ENCODE data around the gene CCDC85A. TPM values are rescaled to one million over a fixed set of nuclear protein-coding genes. Genes with fewer than 3 reads are reported as not detected.

The CCDC85A gene
- total and polyA plus RNA-seq, 2 of the 8 experiments (the other 6 are each of a cell fraction or from before 2014, with no cell fraction given), result 0.20 TPM; not detected in 1

GRCh38 chr2:56229397-56230060 lies 45.7 kb downstream of the CCDC85A start:
- no peak overlapping the region for H4K8ac ChIP-seq (ENCODE audit: extremely low read depth, insufficient read depth, low read length)
- ChIA-PET POLR2A (ENCODE audit: partially characterized antibody) (no interaction called here), CTCF (ENCODE audit: partially characterized antibody) (no interaction called here)
- 66% methylated on average over 6 of the region's 6 CpGs; no CpG with 5 or more reads in 1 of the 2 experiments for WGBS, 2 experiments (ENCODE audit: extremely low coverage in 1 of 2, insufficient coverage in 1 of 2, insufficient read length in 1 of 2, insufficient replicate concordance in 2 of 2, low coverage in 1 of 2, low lambda C conversion rate in 2 of 2, missing lambda C conversion rate in 1 of 2)
- no peak overlapping the region for H3K9ac ChIP-seq (replicated peaks in 1 of 4; ENCODE audit: extremely low read depth in 1 of 4, low read depth in 3 of 4, low read length in 3 of 4)
- no peaks in the 10 kb centered on the region for H3K36me3 ChIP-seq (ENCODE audit: control insufficient read depth in 2 of 4, insufficient read depth in 4 of 4, low read length in 3 of 4)
- FAIRE-seq (no peak), DNase-seq (ENCODE audit: low read depth in 1 of 2, low spot score in 2 of 2) (no peak)
- no peak overlapping the region for H2AFZ ChIP-seq (ENCODE audit: low read length)
- no peak overlapping the region for H3K23ac ChIP-seq (ENCODE audit: insufficient read length)
- H3K4me3 ChIP-seq (ENCODE audit: extremely low read depth in 1 of 4, insufficient read depth in 2 of 4, low read depth in 3 of 4, low read length in 4 of 4), result no peak overlapping the region
- H3K4me2 ChIP-seq (ENCODE audit: insufficient read depth in 1 of 2, low read depth in 2 of 2, low read length in 2 of 2), result no peak overlapping the region
- H3K9me3 ChIP-seq (ENCODE audit: insufficient read depth in 2 of 2, low read depth in 1 of 2, low read length in 1 of 2), result no peaks in the 10 kb centered on the region
- H2BK120ac ChIP-seq (replicated peaks; ENCODE audit: low read depth, low read length), result no peak overlapping the region
- no peak overlapping the region for H2BK15ac ChIP-seq (ENCODE audit: low read length)
- H3K56ac ChIP-seq (replicated peaks; ENCODE audit: insufficient read length, low read depth, low read length), result no peak overlapping the region
- no peak overlapping the region for H4K91ac ChIP-seq (replicated peaks; ENCODE audit: insufficient read length, low read length)
- H3K14ac ChIP-seq (ENCODE audit: insufficient read length), result no peak overlapping the region
- TF ChIP-seq CREB1 (IDR thresholded peaks at IDR 0.05) (no peak), NRF1 (IDR thresholded peaks at IDR 0.05; ENCODE audit: low read depth, low read length) (no peak)
- H2AK5ac ChIP-seq (ENCODE audit: low read depth, low read length), result no peak overlapping the region
- H2BK12ac ChIP-seq (ENCODE audit: low read depth, low read length), result no peak overlapping the region
- H3K18ac ChIP-seq (ENCODE audit: extremely low read depth, low read length), result no peak overlapping the region
- no peaks in the 10 kb centered on the region for H3K79me1 ChIP-seq (ENCODE audit: low read depth, low read length)
- no peak overlapping the region for H4K5ac ChIP-seq (ENCODE audit: insufficient read length, low read depth, low read length)
- no peak overlapping the region for H3K4ac ChIP-seq (replicated peaks; ENCODE audit: insufficient read length, low read depth, low read length)
- H2BK20ac ChIP-seq (ENCODE audit: low read length), result no peak overlapping the region
- no peak overlapping the region for H3K27ac ChIP-seq (ENCODE audit: low read depth, low read length)
- H3K23me2 ChIP-seq (ENCODE audit: low read depth, low read length), result no peaks in the 10 kb centered on the region
- no peaks in the 10 kb centered on the region for H3K79me2 ChIP-seq (ENCODE audit: control insufficient read depth in 1 of 2, insufficient read depth in 2 of 2, low read length in 2 of 2)
- no peaks in the 10 kb centered on the region for H3K27me3 ChIP-seq (replicated peaks in 1 of 4; ENCODE audit: control insufficient read depth in 3 of 4, extremely low read depth in 1 of 4, insufficient read depth in 3 of 4, low read length in 3 of 4)
- H2BK5ac ChIP-seq (ENCODE audit: low read depth, low read length), result no peak overlapping the region
- no peaks in the 10 kb centered on the region; a peak in 1 of 7 replicates for H3K4me1 ChIP-seq (replicated peaks in 1 of 4; ENCODE audit: control insufficient read depth in 3 of 4, insufficient read depth in 4 of 4, low read length in 3 of 4)
- H4K20me1 ChIP-seq (replicated peaks in 1 of 2; ENCODE audit: control insufficient read depth in 1 of 2, insufficient read depth in 2 of 2, low read length in 2 of 2), result no peaks in the 10 kb centered on the region

Data from H1 (cell line).